KG1 (cell line): ENCODE data around the gene SLC6A5.

Experiments used
- DNase-seq: peaks from one replicate; lab custom pipeline; 2025; lab: John Stamatoyannopoulos, UW

Gene SLC6A5

DNA sequence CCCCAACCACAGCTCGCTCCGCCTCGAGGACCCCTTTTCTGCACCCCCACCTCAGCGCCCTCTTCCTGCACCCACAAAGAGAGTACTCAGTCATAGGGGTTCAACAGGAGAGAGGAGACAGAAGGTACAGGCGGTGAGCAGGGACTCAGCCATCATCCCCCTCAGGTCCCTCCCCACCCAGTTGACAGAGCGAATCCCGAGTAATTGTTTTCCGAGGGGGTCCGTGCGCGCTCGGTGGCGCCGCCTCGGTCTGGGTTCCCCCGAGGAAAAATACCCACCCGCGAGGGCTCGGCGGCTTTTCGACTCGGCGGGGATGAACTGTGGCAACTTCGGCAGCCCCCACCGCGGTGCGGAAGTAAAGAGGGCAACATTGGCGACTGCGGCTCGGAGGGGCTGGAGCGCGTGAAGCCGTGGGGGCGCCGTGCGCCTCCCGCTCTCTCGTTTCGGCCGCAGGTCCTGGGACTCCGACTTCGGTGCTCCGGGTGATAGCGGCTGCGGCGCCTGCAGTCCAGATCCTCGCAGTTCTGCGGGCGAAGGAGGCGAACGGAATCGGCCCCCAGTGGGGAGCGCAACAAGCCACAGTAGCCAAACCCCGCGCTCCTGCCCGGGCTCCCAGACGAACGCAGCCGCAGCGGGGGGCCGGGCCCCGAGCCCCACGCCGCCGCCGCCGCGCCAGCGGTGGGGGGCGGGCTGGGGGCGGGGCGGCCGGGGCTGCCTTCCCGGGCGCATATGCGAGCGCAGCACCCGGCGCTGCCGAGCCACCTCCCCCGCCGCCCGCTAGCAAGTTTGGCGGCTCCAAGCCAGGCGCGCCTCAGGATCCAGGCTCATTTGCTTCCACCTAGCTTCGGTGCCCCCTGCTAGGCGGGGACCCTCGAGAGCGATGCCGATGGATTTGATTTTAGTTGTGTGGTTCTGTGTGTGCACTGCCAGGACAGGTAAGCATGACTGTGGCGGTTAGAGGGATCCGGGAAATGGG is 69.7 kb downstream of the SLC6A5 start, which contains the start of gene NELL1:
TSS of gene NELL1 (plus strand) at position 743 of the 976 bp plus-strand sequence.
- no peak for DNase-seq

- no peak for DNase-seq
Measured at GRCh38 chr11:20669820-20670684, 70.6 kb downstream of the SLC6A5 start.

DNA sequence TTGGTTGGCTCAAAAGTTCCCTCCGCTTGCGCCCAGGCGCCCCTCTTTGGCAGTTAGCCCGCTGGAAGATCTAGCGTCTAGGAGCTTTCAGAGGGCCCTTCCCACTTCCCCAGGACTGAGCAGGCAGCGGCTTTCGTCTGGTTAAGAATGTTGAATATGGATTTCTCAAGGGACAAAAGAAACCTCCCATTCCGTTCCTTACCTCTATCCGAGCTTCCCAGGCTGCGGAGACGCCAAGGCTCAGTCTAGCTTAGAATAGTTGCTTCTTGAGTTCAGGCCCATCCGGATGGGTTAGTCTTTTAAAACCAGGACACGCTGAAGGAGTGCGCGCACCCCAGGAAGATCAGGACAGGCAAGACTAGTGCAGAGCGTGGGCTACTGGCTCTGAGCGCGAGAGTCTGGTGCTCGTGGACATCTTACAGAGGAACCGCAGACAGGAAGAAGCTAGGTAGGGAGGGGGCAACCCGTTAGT is 71.6 kb downstream of the SLC6A5 start:
- DNase-seq: no peak

DNA sequence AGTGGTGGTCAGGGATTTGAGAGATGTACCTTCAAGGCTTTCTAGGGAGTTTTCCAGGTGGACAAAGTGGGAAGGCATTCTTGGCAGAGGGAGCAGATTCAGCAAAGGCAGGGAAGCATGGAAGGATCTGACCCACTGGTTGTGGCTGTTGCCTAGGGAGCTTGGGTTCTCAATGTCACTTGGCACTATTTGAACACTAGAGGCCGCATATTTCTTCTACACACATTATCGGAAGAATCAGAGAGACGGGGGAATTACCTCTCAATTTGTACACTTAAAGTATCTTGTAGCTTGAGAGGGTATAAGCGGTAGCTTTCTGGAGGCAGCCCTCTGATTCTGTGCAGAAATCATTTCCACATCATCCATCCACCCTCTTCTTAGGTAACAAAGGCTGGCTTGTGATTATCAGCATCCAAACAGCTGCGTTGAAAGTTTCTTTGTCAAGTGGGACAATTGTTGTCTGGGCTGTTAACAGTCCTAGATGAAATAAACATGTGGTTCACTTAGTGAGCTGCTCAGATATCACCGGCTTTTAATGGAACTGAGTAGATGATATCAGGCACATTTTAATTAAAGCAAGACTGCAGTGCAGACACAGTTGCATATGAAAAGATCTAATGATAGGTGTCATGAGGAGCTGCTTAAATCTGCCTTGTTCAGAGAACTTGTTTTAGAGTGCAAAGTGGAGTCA is 72.6 kb downstream of the SLC6A5 start:
- peak; percentile 1 for DNase-seq

DNA sequence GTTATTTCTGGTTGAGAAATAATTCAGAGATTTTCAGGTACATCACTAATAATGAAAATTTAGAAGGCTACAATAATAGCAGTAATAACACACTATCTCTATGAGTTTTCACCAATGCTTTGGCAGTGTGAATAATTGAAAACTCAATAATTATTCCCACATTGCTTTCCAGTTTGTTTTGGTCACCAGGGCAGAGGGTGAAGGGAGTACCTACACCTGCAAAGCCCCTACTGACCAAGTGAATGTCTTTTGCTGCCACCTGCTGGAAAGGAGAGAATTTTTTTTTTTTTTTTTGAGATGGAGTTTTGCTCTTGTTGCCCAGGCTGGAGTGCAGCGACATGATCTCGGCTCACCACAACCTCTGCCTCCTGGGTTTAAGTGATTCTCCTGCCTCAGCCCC is 73.2 kb downstream of the SLC6A5 start:
- DNase-seq: no peak

- DNase-seq: no peak
Measured at GRCh38 chr11:20676658-20677057, 77.2 kb downstream of the SLC6A5 start.

GRCh38 chr11:20688761-20689160 is 89.4 kb downstream of the SLC6A5 start:
- no peak for DNase-seq

DNA sequence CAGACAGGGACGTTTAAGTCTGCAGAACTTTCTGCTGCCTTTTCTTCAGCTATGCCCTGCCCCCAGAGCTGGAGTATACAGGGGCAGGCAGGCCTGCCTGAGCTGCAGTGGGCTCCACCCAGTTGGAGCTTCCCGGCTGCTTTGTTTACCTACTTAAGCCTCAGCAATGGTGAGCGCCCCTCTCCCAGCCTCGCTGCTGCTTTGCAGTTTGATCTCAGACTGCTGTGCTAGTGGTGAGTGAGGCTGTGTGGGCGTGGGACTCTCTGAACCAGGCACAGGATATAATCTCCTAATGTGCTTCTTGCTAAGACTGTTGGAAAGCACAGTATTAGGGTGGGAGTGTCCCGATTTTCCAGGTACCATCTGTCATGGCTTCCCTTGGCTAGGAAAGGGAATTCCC is 108.5 kb downstream of the SLC6A5 start:
- DNase-seq: no peak
